Panc1 (cell line): ENCODE results near the gene CAMKK1.

Source experiments
- CTCF ChIP-seq: fragments of 450-650 bp; IDR thresholded peaks from 2 replicates; pipeline ENCODE4 v1.5.1; 2017; ENCODE audit warnings: mild to moderate bottlenecking
- POLR2AphosphoS5 ChIP-seq: IDR thresholded peaks from 2 replicates; pipeline ENCODE4 v1.6.1; 2012; ENCODE audit warnings: mild to moderate bottlenecking, low read depth, low read length, moderate library complexity
- REST ChIP-seq, 2 experiments: IDR thresholded peaks; 2 replicates each; pipeline ENCODE4 v1.6.1; 2011 to 2012; ENCODE audit warnings: low read depth in 2 of 2, control low read depth in 1 of 2, low read length in 1 of 2, mild to moderate bottlenecking in 1 of 2, moderate library complexity in 1 of 2; ENCODE audit not compliant: insufficient read depth in 1 of 2
- SIN3A ChIP-seq: IDR thresholded peaks from 2 replicates; pipeline ENCODE4 v1.6.1; 2012; ENCODE audit warnings: low read depth, mild to moderate bottlenecking, low read length, moderate library complexity, borderline replicate concordance; ENCODE audit not compliant: insufficient read depth
- TCF7L2 ChIP-seq: IDR thresholded peaks from 2 replicates; pipeline ENCODE4 v1.6.1; 2011; ENCODE audit warnings: mild to moderate bottlenecking, low read depth, low read length, inconsistent platforms

GRCh38 chr17:3887394-3887793 lies 5.5 kb downstream of the CAMKK1 start:
- TF ChIP-seq CTCF (no peak), POLR2AphosphoS5 (no peak), REST (IDR thresholded peaks at IDR 0.05; ENCODE audit: insufficient read depth in 1 of 2, low read depth in 2 of 2, low read length in 1 of 2) (no peak), SIN3A (no peak), TCF7L2 (no peak)
